GM12892 (cell line): ENCODE measurements around the gene PHLPP1.

Experiments
- POLR2A ChIP-seq: IDR thresholded peaks from 2 replicates; pipeline ENCODE4 v1.6.1; 2011; ENCODE audit warnings: low read depth, low read length, control low read depth
- POLR2AphosphoS5 ChIP-seq: IDR thresholded peaks from 2 replicates; pipeline ENCODE4 v1.6.1; 2011; ENCODE audit warnings: low read depth, low read length, control low read depth
- TAF1 ChIP-seq: IDR thresholded peaks from 2 replicates; pipeline ENCODE4 v1.6.1; 2011; ENCODE audit warnings: low read depth, mild to moderate bottlenecking, control low read depth, low read length, borderline replicate concordance

- TF ChIP-seq POLR2A (no peak), POLR2AphosphoS5 (no peak), TAF1 (no peak)
Measured at GRCh38 chr18:62814132-62814759, 98.9 kb downstream of the PHLPP1 start.
